H1 (cell line): ENCODE measurements around the gene MYL7. TPM values are rescaled to one million over a fixed set of nuclear protein-coding genes. Genes with fewer than 3 reads are reported as not detected.

Source experiments
- ASH2L ChIP-seq: fragments of 200-600, 300-600 bp; sonication (generic); IDR thresholded peaks from one replicate; pipeline ENCODE4 v1.7.1; 2017; ENCODE audit warnings: low read length
- CBX8 ChIP-seq: fragments of 300-800, 300-1000 bp; sonication (generic); IDR thresholded peaks from 2 replicates; pipeline ENCODE4 v1.7.1; 2016; ENCODE audit warnings: low read depth, low read length, borderline replicate concordance
- CHD2 ChIP-seq: IDR thresholded peaks from 2 replicates; pipeline ENCODE4 v1.6.1; 2012; ENCODE audit warnings: low read length, improper control_type of control experiment
- NRF1 ChIP-seq: IDR thresholded peaks from 2 replicates; pipeline ENCODE4 v1.6.1; 2011; ENCODE audit warnings: mild to moderate bottlenecking, low read depth, low read length, improper control_type of control experiment
- RAD21 ChIP-seq, 2 experiments: IDR thresholded peaks in 1 of 2; conservative IDR thresholded peaks in 1 of 2; 2 replicates each; pipeline ENCODE4 v1.6.1; 2011; ENCODE audit warnings: low read depth in 2 of 2, low read length in 2 of 2, improper control_type of control experiment in 1 of 2, inconsistent platforms in 1 of 2, mild to moderate bottlenecking in 1 of 2, moderate library complexity in 1 of 2
- polyA plus RNA-seq, 7 experiments: library from polyadenylated mRNA; depleted of rRNA in 3 of 7; stranded (reverse) in 5 of 7; unstranded in 2 of 7; fragments of >200 nt in 5 of 7; fragments of 200-250 nt in 2 of 7; gene quantifications; 1 replicate in 5 of 7; 2 replicates in 1 of 7; 4 replicates in 1 of 7; pipeline versions ENCODE4 v1.2.1 to v1.2.3, GENCODE V29; 2011 to 2013; ENCODE audit warnings: missing spikeins in 2 of 7, mixed read lengths in 2 of 7
- total RNA-seq: library from RNA; stranded (reverse); fragmentation: NEBNext Ultra II Directional; extraction: Animal tissue kit (Norgen Biotek cat#: 25700); gene quantifications from 2 replicates; pipeline ENCODE4 v1.2.1, GENCODE V29; 2021

Gene MYL7
- total and polyA plus RNA-seq, 2 of the 8 experiments (the other 6 are each of a cell fraction or from before 2014, with no cell fraction given): 3.3 to 3.4 TPM

DNA sequence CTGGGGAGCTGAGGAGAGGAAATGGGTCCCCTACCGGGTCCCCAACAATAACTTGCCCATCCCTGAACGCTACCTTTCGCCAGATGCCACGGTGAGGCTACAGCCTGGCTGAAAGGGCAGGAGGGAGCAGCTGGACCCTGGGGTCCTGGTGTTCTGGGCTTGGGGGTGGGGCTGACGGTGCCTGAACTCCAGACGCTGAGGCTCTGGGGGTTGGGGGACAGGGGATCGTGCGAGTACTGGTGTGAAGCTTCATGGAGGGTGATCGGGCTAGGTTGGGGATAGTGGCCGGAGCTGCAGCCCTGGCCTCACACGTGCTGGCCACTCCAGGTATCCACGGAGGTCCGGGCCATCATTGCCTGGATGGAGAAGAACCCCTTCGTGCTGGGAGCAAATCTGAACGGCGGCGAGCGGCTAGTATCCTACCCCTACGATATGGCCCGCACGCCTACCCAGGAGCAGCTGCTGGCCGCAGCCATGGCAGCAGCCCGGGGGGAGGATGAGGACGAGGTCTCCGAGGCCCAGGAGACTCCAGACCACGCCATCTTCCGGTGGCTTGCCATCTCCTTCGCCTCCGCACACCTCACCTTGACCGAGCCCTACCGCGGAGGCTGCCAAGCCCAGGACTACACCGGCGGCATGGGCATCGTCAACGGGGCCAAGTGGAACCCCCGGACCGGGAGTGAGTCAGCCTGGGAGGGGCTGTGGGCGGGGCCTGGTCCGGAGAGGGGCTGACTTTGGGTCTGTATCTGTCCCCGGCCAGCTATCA is 28.7 kb downstream of the MYL7 start (continued):
- TF ChIP-seq RAD21 (IDR thresholded peaks at IDR 0.05 in 1 of 2, conservative IDR thresholded peaks at IDR 0.05 in 1 of 2; ENCODE audit: low read depth in 2 of 2, low read length in 2 of 2) (no peak), ASH2L (no peak), NRF1 (no peak), CBX8 (no peak), CHD2 (no peak)
